Immature natural killer cell (primary cell): Measurements from ENCODE around the gene MTOR. TPM values are rescaled to one million over a fixed set of nuclear protein-coding genes. Genes with fewer than 3 reads are reported as not detected.
"Not testable (repeated sequence)": the region's sequence is repeated elsewhere in the genome, so short reads cannot be mapped to it uniquely, and the experiment has no call there.

Experiments
- DNase-seq, 3 donors: peaks; one replicate each; pipeline ENCODE4 v3.0.0; 2022; ENCODE audit warnings: mixed read lengths in 1 of 3
- H3K27ac Mint-ChIP-seq, 6 donors: one replicate each; pipeline ENCODE4 v1.8.0; 2020; ENCODE audit warnings: mixed read lengths in 6 of 6, mild to moderate bottlenecking in 5 of 6, inconsistent platforms in 4 of 6, moderate library complexity in 3 of 6
- H3K27me3 Mint-ChIP-seq, 3 donors: one replicate each; pipeline ENCODE4 v1.8.0; 2020 to 2021; ENCODE audit warnings: low read depth in 3 of 3, mild to moderate bottlenecking in 3 of 3, mixed read lengths in 3 of 3, moderate library complexity in 3 of 3, inconsistent platforms in 1 of 3
- H3K36me3 Mint-ChIP-seq, 3 donors: one replicate each; pipeline ENCODE4 v1.8.0; 2020; ENCODE audit warnings: mixed read lengths in 3 of 3, inconsistent platforms in 2 of 3, mild to moderate bottlenecking in 2 of 3
- H3K4me1 Mint-ChIP-seq, 2 donors: one replicate each; pipeline ENCODE4 v1.8.0; 2020; ENCODE audit warnings: inconsistent platforms in 2 of 2, mild to moderate bottlenecking in 2 of 2, mixed read lengths in 2 of 2, moderate library complexity in 1 of 2
- H3K4me3 Mint-ChIP-seq, 5 donors: one replicate each; pipeline ENCODE4 v1.8.0; 2020; ENCODE audit warnings: mild to moderate bottlenecking in 5 of 5, mixed read lengths in 5 of 5, inconsistent platforms in 3 of 5, moderate library complexity in 3 of 5
- H3K9me3 Mint-ChIP-seq, 6 donors: one replicate each; pipeline ENCODE4 v1.8.0; 2020; ENCODE audit warnings: mild to moderate bottlenecking in 6 of 6, mixed read lengths in 6 of 6, inconsistent platforms in 4 of 6, moderate library complexity in 3 of 6
- polyA plus RNA-seq, 3 donors: library from polyadenylated mRNA; unstranded; fragments of 300-500 nt; fragmentation: Illumina TruSeq; gene quantifications; one replicate each; pipeline ENCODE4 v1.2.3, GENCODE V29; 2021

Gene MTOR
- polyA plus RNA-seq, 3 donors from 2014 or later, result 1.7 to 10.1 (median 3.8) TPM

GRCh38 chr1:11194407-11195176 is 67.8 kb downstream of the MTOR start:
- no peak overlapping the region for H3K27ac Mint-ChIP-seq
- H3K4me1 Mint-ChIP-seq, result no peaks in the 10 kb centered on the region
- H3K27me3 Mint-ChIP-seq, result peaks cover 0 to 2% (median 0%) of the 10 kb centered on the region in 3 donors
- no peak for DNase-seq
- H3K4me3 Mint-ChIP-seq, result no peak overlapping the region
- H3K9me3 Mint-ChIP-seq, result no peaks in the 10 kb centered on the region
- peaks cover 24 to 55% (median 34%) of the 10 kb centered on the region in 3 donors for H3K36me3 Mint-ChIP-seq

- H3K27me3 Mint-ChIP-seq, result peaks cover 0 to 2% (median 0%) of the 10 kb centered on the region in 3 donors
- peaks cover 23 to 49% (median 24%) of the 10 kb centered on the region in 3 donors for H3K36me3 Mint-ChIP-seq
- no peak overlapping the region for H3K27ac Mint-ChIP-seq
- H3K4me1 Mint-ChIP-seq, result no peaks in the 10 kb centered on the region
- H3K4me3 Mint-ChIP-seq, result no peak overlapping the region
- no peak for DNase-seq
- no peaks in the 10 kb centered on the region for H3K9me3 Mint-ChIP-seq
Measured at GRCh38 chr1:11193376-11193775, 69.0 kb downstream of the MTOR start.

GRCh38 chr1:11188858-11189451 is 73.4 kb downstream of the MTOR start, which contains the start of gene ANGPTL7:
TSS of gene ANGPTL7 (plus strand) at chr1:11189355. CDS start at chr1:11189580, 225 bp downstream.
- no peak for DNase-seq
- Mint-ChIP-seq H3K36me3 (peaks cover 10 to 35% (median 14%) of the 10 kb centered on the region in 3 donors), H3K4me3 (no peak within 1 kb of the TSS), H3K27ac (no peak within 1 kb of the TSS), H3K27me3 (no peaks in the 10 kb centered on the region), H3K4me1 (no peaks in the 10 kb centered on the region), H3K9me3 (no peaks in the 10 kb centered on the region)

- no peak overlapping the region for H3K4me3 Mint-ChIP-seq
- no peaks in the 10 kb centered on the region for H3K27me3 Mint-ChIP-seq
- H3K9me3 Mint-ChIP-seq, result no peaks in the 10 kb centered on the region
- no peaks in the 10 kb centered on the region for H3K4me1 Mint-ChIP-seq
- no peak overlapping the region for H3K27ac Mint-ChIP-seq
- DNase-seq, result no peak
- H3K36me3 Mint-ChIP-seq, result peaks cover 10 to 35% (median 14%) of the 10 kb centered on the region in 3 donors
Measured at GRCh38 chr1:11188381-11188780, 74.0 kb downstream of the MTOR start.

GRCh38 chr1:11187931-11188330 is 74.4 kb downstream of the MTOR start:
- no peaks in the 10 kb centered on the region for H3K4me1 Mint-ChIP-seq
- H3K27ac Mint-ChIP-seq, result no peak overlapping the region
- no peak overlapping the region for H3K4me3 Mint-ChIP-seq
- H3K27me3 Mint-ChIP-seq, result no peaks in the 10 kb centered on the region
- DNase-seq, result no peak
- peaks cover 10 to 34% (median 14%) of the 10 kb centered on the region in 3 donors for H3K36me3 Mint-ChIP-seq
- H3K9me3 Mint-ChIP-seq, result no peaks in the 10 kb centered on the region

- no peak overlapping the region for H3K4me3 Mint-ChIP-seq
- DNase-seq, result no peak
- H3K4me1 Mint-ChIP-seq, result no peaks in the 10 kb centered on the region
- no peaks in the 10 kb centered on the region for H3K9me3 Mint-ChIP-seq
- H3K27me3 Mint-ChIP-seq, result no peaks in the 10 kb centered on the region
- no peak overlapping the region for H3K27ac Mint-ChIP-seq
- H3K36me3 Mint-ChIP-seq, result peaks cover 10 to 30% (median 10%) of the 10 kb centered on the region in 3 donors
Measured at GRCh38 chr1:11187494-11187893, 74.9 kb downstream of the MTOR start.

GRCh38 chr1:11187000-11187399 is 75.4 kb downstream of the MTOR start:
- no peak for DNase-seq
- Mint-ChIP-seq H3K4me1 (no peaks in the 10 kb centered on the region), H3K27ac (no peak overlapping the region), H3K4me3 (no peak overlapping the region), H3K36me3 (peaks cover 10 to 30% (median 10%) of the 10 kb centered on the region in 3 donors), H3K27me3 (no peaks in the 10 kb centered on the region), H3K9me3 (no peaks in the 10 kb centered on the region)

- Mint-ChIP-seq H3K27me3 (no peaks in the 10 kb centered on the region), H3K4me3 (no peak overlapping the region), H3K36me3 (peaks cover 5 to 31% (median 14%) of the 10 kb centered on the region in 3 donors), H3K9me3 (no peaks in the 10 kb centered on the region), H3K4me1 (no peaks in the 10 kb centered on the region), H3K27ac (peak overlapping the region in 1 of 6 donors; percentile 30)
- no peak for DNase-seq
Measured at GRCh38 chr1:11184973-11185372, 77.4 kb downstream of the MTOR start.

GRCh38 chr1:11182884-11183283 is 79.5 kb downstream of the MTOR start:
- Mint-ChIP-seq H3K9me3 (no peaks in the 10 kb centered on the region), H3K4me3 (no peak overlapping the region), H3K4me1 (no peaks in the 10 kb centered on the region), H3K27me3 (no peaks in the 10 kb centered on the region), H3K27ac (no peak overlapping the region), H3K36me3 (peaks cover 5 to 33% (median 8%) of the 10 kb centered on the region in 3 donors)
- no peak for DNase-seq

GRCh38 chr1:11180342-11180744 is 82.0 kb downstream of the MTOR start:
- H3K9me3 Mint-ChIP-seq, result no peaks in the 10 kb centered on the region

GRCh38 chr1:11179749-11180148 is 82.6 kb downstream of the MTOR start:
- not testable (repeated sequence) for H3K4me3 Mint-ChIP-seq, H3K4me1 Mint-ChIP-seq, DNase-seq, H3K27me3 Mint-ChIP-seq, H3K27ac Mint-ChIP-seq, H3K9me3 Mint-ChIP-seq
- peaks cover 5 to 17% (median 6%) of the 10 kb centered on the region in 3 donors for H3K36me3 Mint-ChIP-seq

More at GRCh38 chr1:11180342-11180744, 82.0 kb downstream of the MTOR start:
- Mint-ChIP-seq H3K4me1 (no peaks in the 10 kb centered on the region), H3K27ac (no peak overlapping the region), H3K36me3 (peaks cover 8 to 23% (median 9%) of the 10 kb centered on the region in 3 donors), H3K4me3 (no peak overlapping the region), H3K27me3 (no peaks in the 10 kb centered on the region)
- DNase-seq, result no peak

- Mint-ChIP-seq H3K27me3 (no peaks in the 10 kb centered on the region), H3K36me3 (peaks cover 4 to 16% (median 4%) of the 10 kb centered on the region in 3 donors), H3K9me3 (no peaks in the 10 kb centered on the region), H3K4me3 (no peak overlapping the region), H3K27ac (no peak overlapping the region), H3K4me1 (no peaks in the 10 kb centered on the region)
- DNase-seq, result no peak
Measured at GRCh38 chr1:11179125-11179524, 83.2 kb downstream of the MTOR start.

GRCh38 chr1:11178021-11179015 is 84.0 kb downstream of the MTOR start:
- DNase-seq, result no peak
- Mint-ChIP-seq H3K9me3 (no peaks in the 10 kb centered on the region), H3K27me3 (peaks cover 0 to 2% (median 0%) of the 10 kb centered on the region in 3 donors), H3K4me3 (no peak overlapping the region), H3K27ac (peak overlapping the region in 1 of 6 donors; percentile 10), H3K36me3 (peaks cover 4 to 16% (median 8%) of the 10 kb centered on the region in 3 donors), H3K4me1 (peaks cover 0 to 5% of the 10 kb centered on the region in 2 donors)
